SK-N-SH (cell line): ENCODE measurements around the gene DUSP23. TPM values are rescaled to one million over a fixed set of nuclear protein-coding genes. Genes with fewer than 3 reads are reported as not detected.

ENCODE experiments used
- CTCF ChIA-PET: fragments of 300-600, 350-600 bp; formaldehyde crosslinking; extraction: SDS; loops from one replicate; lab custom pipeline; 2021; lab: Yijun Ruan, JAX
- POLR2A ChIA-PET: fragments of 350-600 bp; sonication (Branson Sonifier 250); formaldehyde crosslinking; extraction: SDS; loops from one replicate; lab custom pipeline; 2020; ENCODE audit warnings: antibody characterized with exemption, inconsistent platforms; lab: Yijun Ruan, JAX
- DNase-seq: peaks from one replicate; pipeline ENCODE4 v3.0.0; 2012
- H2AFZ ChIP-seq: fragments of 200-600 bp; sonication (generic); 2 replicates; pipeline ENCODE4 v1.8.1; 2016; ENCODE audit warnings: antibody characterized with exemption, mild to moderate bottlenecking, low read depth
- H3F3A ChIP-seq: fragments of 200-600 bp; sonication (generic); replicated peaks from 2 replicates; pipeline ENCODE3; 2016; ENCODE audit warnings: antibody characterized with exemption, mild to moderate bottlenecking; ENCODE audit not compliant: insufficient read depth
- H3K27ac ChIP-seq, 2 experiments: fragments of 200-500 bp in 1 of 2; fragments of 200-600 bp in 1 of 2; sonication (Bioruptor generic) in 1 of 2; sonication (generic), shearing (Covaris generic) in 1 of 2; 2 replicates each; pipeline versions ENCODE4 v1.5.1 to v1.6.1; 2014 to 2016; ENCODE audit warnings: low read depth in 2 of 2, inconsistent platforms in 1 of 2, low read length in 1 of 2, mild to moderate bottlenecking in 1 of 2, mixed read lengths in 1 of 2
- H3K27me3 ChIP-seq: fragments of 200-600 bp; sonication (generic), shearing (Covaris generic); 2 replicates; pipeline ENCODE4 v1.6.1; 2016; ENCODE audit warnings: mixed run types; ENCODE audit not compliant: insufficient read depth
- H3K36me3 ChIP-seq, 2 experiments: fragments of 200-500 bp in 1 of 2; fragments of 200-600 bp in 1 of 2; sonication (Bioruptor generic) in 1 of 2; sonication (generic) in 1 of 2; replicated peaks in 1 of 2; 2 replicates each; pipeline versions ENCODE3 to v1.5.1; 2014 to 2016; ENCODE audit warnings: low read length in 1 of 2, mild to moderate bottlenecking in 1 of 2; ENCODE audit not compliant: insufficient read depth in 2 of 2, control insufficient read depth in 1 of 2
- H3K4me1 ChIP-seq, 2 experiments: fragments of 200-500 bp in 1 of 2; fragments of 200-600 bp in 1 of 2; sonication (Bioruptor generic) in 1 of 2; sonication (generic), shearing (Covaris generic) in 1 of 2; 2 replicates each; pipeline versions ENCODE4 v1.5.1 to v1.6.1; 2014 to 2016; ENCODE audit warnings: low read depth in 1 of 2, low read length in 1 of 2, mixed run types in 1 of 2; ENCODE audit not compliant: insufficient read depth in 2 of 2, control insufficient read depth in 1 of 2
- H3K4me2 ChIP-seq: fragments of 200-600 bp; sonication (generic), shearing (Covaris generic); 2 replicates; pipeline ENCODE4 v1.6.1; 2017; ENCODE audit warnings: mixed run types
- H3K4me3 ChIP-seq, 2 experiments: fragments of 200-500 bp in 1 of 2; fragments of 200-600 bp in 1 of 2; sonication (Bioruptor generic) in 1 of 2; sonication (generic), shearing (Covaris generic) in 1 of 2; 2 replicates each; pipeline versions ENCODE4 v1.5.1 to v1.8.1; 2014 to 2016; ENCODE audit warnings: low read depth in 2 of 2, inconsistent platforms in 1 of 2, low read length in 1 of 2, mild to moderate bottlenecking in 1 of 2, mixed read lengths in 1 of 2, moderate library complexity in 1 of 2
- H3K79me2 ChIP-seq: fragments of 200-600 bp; sonication (generic); 2 replicates; pipeline ENCODE4 v1.8.1; 2017; ENCODE audit warnings: mild to moderate bottlenecking; ENCODE audit not compliant: insufficient read depth
- H3K9ac ChIP-seq: fragments of 200-600 bp; sonication (generic); 2 replicates; pipeline ENCODE4 v1.6.1; 2017; ENCODE audit warnings: mixed run types
- H3K9me2 ChIP-seq: fragments of 200-600 bp; sonication (generic); 2 replicates; pipeline ENCODE4 v1.6.1; 2017; ENCODE audit warnings: mixed run types
- H3K9me3 ChIP-seq: fragments of 200-600 bp; sonication (generic); 2 replicates; pipeline ENCODE4 v1.6.1; 2017; ENCODE audit warnings: mixed run types, mild to moderate bottlenecking, moderate library complexity
- H4K20me1 ChIP-seq: fragments of 200-600 bp; sonication (generic); 2 replicates; pipeline ENCODE4 v1.6.1; 2017; ENCODE audit warnings: mild to moderate bottlenecking, mixed run types; ENCODE audit not compliant: insufficient read depth
- EP300 ChIP-seq, 2 experiments: IDR thresholded peaks; 2 replicates each; pipeline versions ENCODE4 v1.4.0 to v1.6.1; 2012; ENCODE audit warnings: borderline replicate concordance in 1 of 2, low read depth in 1 of 2, low read length in 1 of 2
- EZH2phosphoT487 ChIP-seq: fragments of 200-600 bp; sonication (generic); IDR thresholded peaks from 2 replicates; pipeline ENCODE4 v1.6.1; 2017; ENCODE audit warnings: low read depth, mixed run types, mild to moderate bottlenecking, antibody characterized with exemption, moderate library complexity, borderline replicate concordance
- FOSL2 ChIP-seq: IDR thresholded peaks from 2 replicates; pipeline ENCODE4 v1.4.0; 2012; ENCODE audit warnings: low read depth, mild to moderate bottlenecking, moderate library complexity, borderline replicate concordance
- GABPA ChIP-seq: IDR thresholded peaks from 2 replicates; pipeline ENCODE4 v1.4.0; 2012; ENCODE audit warnings: low read depth, mild to moderate bottlenecking
- MXI1 ChIP-seq: IDR thresholded peaks from 2 replicates; pipeline ENCODE4 v1.6.1; 2012; ENCODE audit warnings: mild to moderate bottlenecking, low read depth, low read length, improper control_type of control experiment
- POLR2AphosphoS5 ChIP-seq: IDR thresholded peaks from 2 replicates; pipeline ENCODE4 v1.6.1; 2012; ENCODE audit warnings: low read depth, low read length
- RAD21 ChIP-seq: IDR thresholded peaks from 2 replicates; pipeline ENCODE4 v1.6.1; 2012; ENCODE audit warnings: mild to moderate bottlenecking, low read length
- SMC3 ChIP-seq: IDR thresholded peaks from 2 replicates; pipeline ENCODE4 v1.6.1; 2012; ENCODE audit warnings: low read depth, low read length, improper control_type of control experiment
- TCF12 ChIP-seq: IDR thresholded peaks from 2 replicates; pipeline ENCODE4 v1.4.0; 2012
- YY1 ChIP-seq: IDR thresholded peaks from 2 replicates; pipeline ENCODE4 v1.4.0; 2012; ENCODE audit warnings: low read depth, mild to moderate bottlenecking
- WGBS: methylation state at CpG from one replicate; pipeline ENCODE4 v1.1.6; 2017; ENCODE audit warnings: low lambda C conversion rate; 5-methylcytosine and 5-hydroxymethylcytosine counted together
- polyA plus RNA-seq, 3 experiments: library from polyadenylated mRNA; depleted of rRNA; stranded (reverse); fragments of >200 nt; gene quantifications; 2 replicates each; pipeline ENCODE4 v1.2.3, GENCODE V29; 2012
- TF ChIP-seq, protein P1 (sequence below): IDR thresholded peaks from 2 replicates; pipeline ENCODE4 v1.4.0; 2012; ENCODE audit warnings: low read depth, borderline replicate concordance
- TF ChIP-seq, protein P2 (sequence below): fragments of 200-600 bp; sonication (generic); IDR thresholded peaks from 2 replicates; pipeline ENCODE4 v1.6.1; 2017; ENCODE audit warnings: antibody characterized with exemption, mild to moderate bottlenecking, moderate library complexity

DUSP23 gene
- polyA plus RNA-seq, 1 of the 3 experiments (the other 2 are of a cell fraction) = 41.2 TPM

DNA sequence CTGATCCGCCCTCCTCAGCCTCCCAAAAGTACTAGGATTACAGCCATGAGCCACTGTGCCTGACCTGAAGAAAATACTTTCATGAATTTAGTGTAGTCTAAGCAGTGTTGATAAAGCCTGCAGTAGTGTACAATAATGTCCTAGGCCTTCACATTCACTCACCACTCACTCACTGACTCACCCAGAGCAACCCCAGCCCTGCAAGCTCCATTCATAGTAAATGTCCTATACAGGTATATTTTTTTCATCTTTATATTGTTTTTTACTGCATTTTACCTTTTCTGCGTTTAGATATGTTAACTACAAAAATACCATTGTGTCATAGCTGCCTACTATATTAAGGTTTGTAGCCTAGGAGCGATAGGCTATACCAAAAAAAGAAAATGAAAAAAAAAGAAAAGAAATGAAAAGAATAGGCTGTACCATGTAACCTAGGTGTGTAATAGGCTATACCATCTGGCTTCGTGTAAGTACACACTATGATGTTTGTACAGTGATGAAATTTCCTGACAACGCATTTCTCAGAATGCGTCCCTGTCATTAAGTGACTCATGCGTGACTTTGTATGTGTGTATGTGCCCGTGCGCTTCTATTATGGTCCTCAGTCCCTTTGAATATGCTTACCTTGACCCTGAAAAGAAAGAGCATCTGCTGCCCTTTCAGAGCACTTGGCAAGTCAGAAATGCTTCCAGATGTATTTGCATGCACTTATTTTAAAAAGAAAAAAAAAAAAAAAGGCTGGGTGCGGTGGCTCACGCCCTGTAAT, 36.7 kb downstream of the DUSP23 start:
- Histone ChIP-seq H3K9ac (no peak overlapping the region), H3K4me2 (no peak overlapping the region), H3F3A (no peaks in the 10 kb centered on the region), H3K4me1 (peaks cover 0 to 1% of the 10 kb centered on the region in 2 experiments; a peak in 1 of 4 replicates), H3K27ac (no peak overlapping the region), H2AFZ (no peak overlapping the region), H3K9me2 (no peaks in the 10 kb centered on the region), H4K20me1 (no peaks in the 10 kb centered on the region), H3K4me3 (no peak overlapping the region), H3K9me3 (no peaks in the 10 kb centered on the region), H3K36me3 (no peaks in the 10 kb centered on the region), H3K27me3 (no peaks in the 10 kb centered on the region; the same call in 1 of the 2 replicates), H3K79me2 (no peaks in the 10 kb centered on the region)
- no peak for DNase-seq
- no peak for TF ChIP-seq YY1
- POLR2A ChIA-PET = no interaction called here
- CTCF ChIA-PET = interaction anchor here (0.6 to 5.6 kb wide), 5 partner anchors 15 to 200 kb away, joined by 3 to 31 read pairs (median 3); no protein-coding TSS in a partner anchor
- WGBS = 75% methylated on average over 11 of the region's 11 CpGs

DNA sequence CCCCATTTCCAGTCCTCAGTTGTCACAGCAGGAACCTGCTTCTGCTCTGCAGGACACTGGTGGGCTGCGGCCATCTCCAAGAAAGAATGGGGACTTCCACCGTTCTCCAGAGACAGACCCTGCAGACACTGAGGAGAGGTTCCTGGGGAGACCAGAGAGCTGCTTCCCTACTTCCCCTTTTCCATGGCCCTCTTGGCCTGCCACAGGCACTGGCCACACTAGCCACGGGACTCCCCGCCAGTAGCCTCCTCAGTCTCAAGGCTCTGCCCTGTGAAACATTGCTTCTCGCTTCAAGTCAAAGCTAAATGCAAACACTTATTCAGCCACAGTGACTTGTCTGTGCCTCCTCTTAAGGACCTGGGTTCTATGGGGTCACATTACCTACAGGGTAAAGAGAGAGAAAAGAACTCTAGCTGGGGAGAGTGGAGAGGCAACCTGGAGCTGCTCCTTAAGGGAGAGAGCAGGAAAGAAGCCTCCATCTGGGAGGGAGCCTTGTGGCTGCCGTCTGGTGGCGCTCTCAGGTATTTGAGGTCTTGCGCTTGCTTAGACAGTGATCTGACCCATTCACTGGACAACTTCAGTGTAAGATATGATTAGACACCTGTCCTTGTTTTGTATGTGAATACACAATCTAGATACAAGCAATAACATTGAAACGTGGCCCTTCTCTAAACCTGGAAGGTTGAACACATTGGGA, 40.6 kb downstream of the DUSP23 start:
- POLR2A ChIA-PET = no interaction called here
- H2AFZ ChIP-seq = no peak overlapping the region
- WGBS = 81% methylated on average over 9 of the region's 9 CpGs
- peaks cover 0 to 24% of the 10 kb centered on the region in 2 experiments; a peak in 1 of 4 replicates for H3K4me1 ChIP-seq
- H3K27me3 ChIP-seq = no peaks in the 10 kb centered on the region
- H3K9me3 ChIP-seq = no peaks in the 10 kb centered on the region
- no peaks in the 10 kb centered on the region for H3K9me2 ChIP-seq
- CTCF ChIA-PET = interaction anchor here (0.7 to 6.3 kb wide), 28 partner anchors 8 to 651 kb away, joined by 3 to 84 read pairs (median 5); partner anchors contain the start of genes DUSP23, FCRL6 and TAGLN2
- H3K36me3 ChIP-seq = no peaks in the 10 kb centered on the region
- DNase-seq = peak; percentile 53
- no peaks in the 10 kb centered on the region for H3K79me2 ChIP-seq
- no peak overlapping the region for H3K4me2 ChIP-seq
- no peaks in the 10 kb centered on the region for H3F3A ChIP-seq
- H3K9ac ChIP-seq = no peak overlapping the region
- TF ChIP-seq, protein P1, sequence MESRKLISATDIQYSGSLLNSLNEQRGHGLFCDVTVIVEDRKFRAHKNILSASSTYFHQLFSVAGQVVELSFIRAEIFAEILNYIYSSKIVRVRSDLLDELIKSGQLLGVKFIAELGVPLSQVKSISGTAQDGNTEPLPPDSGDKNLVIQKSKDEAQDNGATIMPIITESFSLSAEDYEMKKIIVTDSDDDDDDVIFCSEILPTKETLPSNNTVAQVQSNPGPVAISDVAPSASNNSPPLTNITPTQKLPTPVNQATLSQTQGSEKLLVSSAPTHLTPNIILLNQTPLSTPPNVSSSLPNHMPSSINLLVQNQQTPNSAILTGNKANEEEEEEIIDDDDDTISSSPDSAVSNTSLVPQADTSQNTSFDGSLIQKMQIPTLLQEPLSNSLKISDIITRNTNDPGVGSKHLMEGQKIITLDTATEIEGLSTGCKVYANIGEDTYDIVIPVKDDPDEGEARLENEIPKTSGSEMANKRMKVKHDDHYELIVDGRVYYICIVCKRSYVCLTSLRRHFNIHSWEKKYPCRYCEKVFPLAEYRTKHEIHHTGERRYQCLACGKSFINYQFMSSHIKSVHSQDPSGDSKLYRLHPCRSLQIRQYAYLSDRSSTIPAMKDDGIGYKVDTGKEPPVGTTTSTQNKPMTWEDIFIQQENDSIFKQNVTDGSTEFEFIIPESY = no peak
- TF ChIP-seq SMC3 (peak; percentile 63), EZH2phosphoT487 (no peak), RAD21 (peak; percentile 55), POLR2AphosphoS5 (no peak), MXI1 (no peak), FOSL2 (no peak), TCF12 (no peak), EP300 (IDR thresholded peaks at IDR 0.05; ENCODE audit: borderline replicate concordance in 1 of 2, low read depth in 1 of 2, low read length in 1 of 2) (no peak), GABPA (no peak)
- TF ChIP-seq, protein P2, sequence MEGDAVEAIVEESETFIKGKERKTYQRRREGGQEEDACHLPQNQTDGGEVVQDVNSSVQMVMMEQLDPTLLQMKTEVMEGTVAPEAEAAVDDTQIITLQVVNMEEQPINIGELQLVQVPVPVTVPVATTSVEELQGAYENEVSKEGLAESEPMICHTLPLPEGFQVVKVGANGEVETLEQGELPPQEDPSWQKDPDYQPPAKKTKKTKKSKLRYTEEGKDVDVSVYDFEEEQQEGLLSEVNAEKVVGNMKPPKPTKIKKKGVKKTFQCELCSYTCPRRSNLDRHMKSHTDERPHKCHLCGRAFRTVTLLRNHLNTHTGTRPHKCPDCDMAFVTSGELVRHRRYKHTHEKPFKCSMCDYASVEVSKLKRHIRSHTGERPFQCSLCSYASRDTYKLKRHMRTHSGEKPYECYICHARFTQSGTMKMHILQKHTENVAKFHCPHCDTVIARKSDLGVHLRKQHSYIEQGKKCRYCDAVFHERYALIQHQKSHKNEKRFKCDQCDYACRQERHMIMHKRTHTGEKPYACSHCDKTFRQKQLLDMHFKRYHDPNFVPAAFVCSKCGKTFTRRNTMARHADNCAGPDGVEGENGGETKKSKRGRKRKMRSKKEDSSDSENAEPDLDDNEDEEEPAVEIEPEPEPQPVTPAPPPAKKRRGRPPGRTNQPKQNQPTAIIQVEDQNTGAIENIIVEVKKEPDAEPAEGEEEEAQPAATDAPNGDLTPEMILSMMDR = peak; percentile 65
- no peaks in the 10 kb centered on the region for H4K20me1 ChIP-seq
- no peak overlapping the region for H3K27ac ChIP-seq
- no peak overlapping the region for H3K4me3 ChIP-seq
